ENCODE data around the gene SCPEP1.
"Not testable (repeated sequence)": the region's sequence is repeated elsewhere in the genome, so short reads cannot be mapped to it uniquely, and the experiment has no call there.

Gene SCPEP1

DNA sequence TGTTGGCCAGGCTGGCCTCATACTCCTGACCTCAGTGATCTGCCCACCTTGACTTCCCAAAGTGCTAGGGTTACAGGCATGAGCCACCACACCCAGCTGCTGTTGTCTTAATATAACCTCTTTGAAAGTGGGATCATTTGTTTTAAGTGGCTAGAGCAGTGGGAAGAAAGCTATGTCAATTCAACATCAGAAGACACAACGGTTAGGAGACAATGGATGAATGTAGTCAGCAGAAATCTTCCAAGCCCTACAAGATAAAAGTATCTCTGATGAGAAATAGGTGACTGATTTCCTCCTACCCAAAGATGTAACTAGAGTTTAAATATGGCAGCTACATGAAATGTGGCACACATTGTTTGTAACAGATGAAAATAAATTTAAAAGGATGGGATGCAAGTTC lies 44.1 kb upstream of the SCPEP1 start:
- Histone ChIP-seq H3K27ac (no peak overlapping the region), H3K9me3 (ENCODE audit: severe bottlenecking) (peaks cover 18% of the 10 kb centered on the region), H3K4me3 (ENCODE audit: low read depth, low read length) (no peak overlapping the region), H3K27me3 (ENCODE audit: insufficient read depth, low read depth, severe bottlenecking) (no peaks in the 10 kb centered on the region), H3K36me3 (peaks cover 51% of the 10 kb centered on the region)
- TF ChIP-seq, protein P1, sequence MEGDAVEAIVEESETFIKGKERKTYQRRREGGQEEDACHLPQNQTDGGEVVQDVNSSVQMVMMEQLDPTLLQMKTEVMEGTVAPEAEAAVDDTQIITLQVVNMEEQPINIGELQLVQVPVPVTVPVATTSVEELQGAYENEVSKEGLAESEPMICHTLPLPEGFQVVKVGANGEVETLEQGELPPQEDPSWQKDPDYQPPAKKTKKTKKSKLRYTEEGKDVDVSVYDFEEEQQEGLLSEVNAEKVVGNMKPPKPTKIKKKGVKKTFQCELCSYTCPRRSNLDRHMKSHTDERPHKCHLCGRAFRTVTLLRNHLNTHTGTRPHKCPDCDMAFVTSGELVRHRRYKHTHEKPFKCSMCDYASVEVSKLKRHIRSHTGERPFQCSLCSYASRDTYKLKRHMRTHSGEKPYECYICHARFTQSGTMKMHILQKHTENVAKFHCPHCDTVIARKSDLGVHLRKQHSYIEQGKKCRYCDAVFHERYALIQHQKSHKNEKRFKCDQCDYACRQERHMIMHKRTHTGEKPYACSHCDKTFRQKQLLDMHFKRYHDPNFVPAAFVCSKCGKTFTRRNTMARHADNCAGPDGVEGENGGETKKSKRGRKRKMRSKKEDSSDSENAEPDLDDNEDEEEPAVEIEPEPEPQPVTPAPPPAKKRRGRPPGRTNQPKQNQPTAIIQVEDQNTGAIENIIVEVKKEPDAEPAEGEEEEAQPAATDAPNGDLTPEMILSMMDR (IDR thresholded peaks at IDR 0.05; ENCODE audit: low read depth, low read length) = no peak
- no peak for DNase-seq

DNA sequence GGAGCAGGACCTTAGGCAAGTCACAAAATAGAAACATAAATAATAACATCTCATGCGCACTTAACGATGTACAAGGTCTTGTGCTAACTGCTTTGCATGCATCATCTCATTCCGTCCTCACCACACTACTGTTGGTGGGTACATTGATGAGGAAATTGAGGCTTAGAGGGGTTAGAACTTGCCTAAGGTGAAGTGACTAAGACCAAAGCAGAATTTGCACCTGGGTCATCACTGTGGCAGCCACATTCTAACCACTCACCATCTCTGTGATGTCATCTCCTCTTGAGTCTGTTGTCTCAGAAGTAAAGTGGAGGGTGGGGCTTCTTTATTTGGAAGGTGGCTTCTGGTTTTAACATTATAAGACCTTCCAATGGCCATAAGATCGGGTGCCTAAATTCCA lies 43.7 kb upstream of the SCPEP1 start:
- TF ChIP-seq, protein P1 (IDR thresholded peaks at IDR 0.05; ENCODE audit: low read depth, low read length) = no peak
- no peak overlapping the region for H3K4me3 ChIP-seq (ENCODE audit: low read depth, low read length)
- no peak overlapping the region for H3K27ac ChIP-seq
- no peaks in the 10 kb centered on the region for H3K27me3 ChIP-seq (ENCODE audit: insufficient read depth, low read depth, severe bottlenecking)
- peaks cover 17% of the 10 kb centered on the region for H3K9me3 ChIP-seq (ENCODE audit: severe bottlenecking)
- DNase-seq = no peak
- peaks cover 55% of the 10 kb centered on the region for H3K36me3 ChIP-seq

DNA sequence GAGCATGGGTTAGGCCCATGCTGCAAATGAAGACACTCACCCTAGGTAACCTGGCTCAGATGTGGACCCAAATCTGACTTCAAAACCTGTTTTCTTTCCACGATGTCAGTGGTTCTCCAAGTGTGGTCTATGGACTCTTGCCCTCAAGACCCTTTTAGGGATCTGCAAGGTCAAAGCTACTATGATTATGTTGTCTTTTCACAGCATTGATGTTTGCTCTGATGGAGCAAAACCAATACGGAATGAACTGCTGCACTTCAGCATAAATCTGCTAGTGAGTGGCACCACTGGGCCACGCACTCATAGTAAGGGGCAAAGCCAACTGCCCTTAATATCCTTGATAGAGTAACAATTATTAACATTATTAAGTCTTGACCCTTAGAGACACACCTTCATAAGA lies 42.5 kb upstream of the SCPEP1 start:
- no peak overlapping the region for H3K4me3 ChIP-seq (ENCODE audit: low read depth, low read length)
- TF ChIP-seq, protein P1 (IDR thresholded peaks at IDR 0.05; ENCODE audit: low read depth, low read length) = no peak
- no peaks in the 10 kb centered on the region for H3K27me3 ChIP-seq (ENCODE audit: insufficient read depth, low read depth, severe bottlenecking)
- peaks cover 9% of the 10 kb centered on the region for H3K9me3 ChIP-seq (ENCODE audit: severe bottlenecking)
- H3K36me3 ChIP-seq = peaks cover 66% of the 10 kb centered on the region
- H3K27ac ChIP-seq = no peak overlapping the region
- no peak for DNase-seq

DNA sequence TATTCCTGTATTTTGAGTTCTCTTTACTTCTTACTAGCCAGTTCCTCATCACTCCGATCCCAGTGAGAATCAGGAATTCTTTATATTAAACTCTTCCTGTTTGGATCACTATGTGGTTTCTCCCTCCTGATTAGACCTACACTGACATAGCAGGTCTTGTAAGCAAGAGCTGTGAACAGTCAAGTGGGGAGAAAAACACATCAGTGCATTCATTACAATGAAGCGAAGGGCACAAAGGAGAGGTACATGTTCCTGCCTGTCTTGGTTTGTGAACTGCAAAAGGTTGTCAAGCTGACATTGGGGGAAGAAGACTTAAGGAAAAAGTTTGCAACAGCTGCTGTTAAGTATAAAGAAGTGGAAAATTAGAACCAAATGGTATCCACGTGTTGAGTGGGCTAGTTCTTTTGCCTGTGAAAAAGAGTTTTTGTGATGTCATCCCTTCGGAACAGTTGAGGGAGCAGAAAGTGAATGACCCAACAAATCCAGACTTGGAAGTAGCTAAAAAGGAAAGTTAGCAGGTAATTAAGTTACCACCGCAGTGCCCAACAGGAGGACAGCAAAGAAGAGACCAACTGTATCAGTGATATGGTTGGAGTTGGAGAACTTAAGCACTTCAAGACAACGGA lies 41.1 kb upstream of the SCPEP1 start:
- TF ChIP-seq, protein P1 (IDR thresholded peaks at IDR 0.05; ENCODE audit: low read depth, low read length) = no peak
- DNase-seq = no peak
- Histone ChIP-seq H3K36me3 (peaks cover 78% of the 10 kb centered on the region), H3K27me3 (ENCODE audit: insufficient read depth, low read depth, severe bottlenecking) (no peaks in the 10 kb centered on the region), H3K4me3 (ENCODE audit: low read depth, low read length) (no peak overlapping the region), H3K9me3 (ENCODE audit: severe bottlenecking) (peaks cover under 1% of the 10 kb centered on the region), H3K27ac (no peak overlapping the region)

DNA sequence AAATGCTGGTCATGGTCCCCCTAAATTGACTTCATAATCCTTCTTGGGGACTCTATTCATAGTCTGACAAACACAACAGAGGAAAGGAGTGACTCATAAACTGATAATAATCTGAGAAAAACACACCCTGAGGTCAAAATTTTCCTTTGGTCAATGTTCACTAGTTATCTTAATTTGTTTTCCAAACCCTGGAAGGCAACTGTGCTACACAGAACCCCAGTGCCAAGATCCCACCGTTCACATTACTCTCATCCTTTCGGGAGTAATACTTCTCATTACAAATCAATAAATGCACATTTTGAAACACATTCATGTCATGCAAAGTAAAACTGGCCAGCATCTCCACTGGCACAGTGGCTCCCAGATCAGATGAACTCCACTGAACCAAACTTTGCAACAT lies 40.2 kb upstream of the SCPEP1 start:
- H3K27me3 ChIP-seq (ENCODE audit: insufficient read depth, low read depth, severe bottlenecking) = no peaks in the 10 kb centered on the region
- DNase-seq = no peak
- no peaks in the 10 kb centered on the region for H3K9me3 ChIP-seq (ENCODE audit: severe bottlenecking)
- H3K36me3 ChIP-seq = peaks cover 87% of the 10 kb centered on the region
- H3K4me3 ChIP-seq (ENCODE audit: low read depth, low read length) = no peak overlapping the region
- H3K27ac ChIP-seq = no peak overlapping the region
- TF ChIP-seq, protein P1 (IDR thresholded peaks at IDR 0.05; ENCODE audit: low read depth, low read length) = no peak

DNA sequence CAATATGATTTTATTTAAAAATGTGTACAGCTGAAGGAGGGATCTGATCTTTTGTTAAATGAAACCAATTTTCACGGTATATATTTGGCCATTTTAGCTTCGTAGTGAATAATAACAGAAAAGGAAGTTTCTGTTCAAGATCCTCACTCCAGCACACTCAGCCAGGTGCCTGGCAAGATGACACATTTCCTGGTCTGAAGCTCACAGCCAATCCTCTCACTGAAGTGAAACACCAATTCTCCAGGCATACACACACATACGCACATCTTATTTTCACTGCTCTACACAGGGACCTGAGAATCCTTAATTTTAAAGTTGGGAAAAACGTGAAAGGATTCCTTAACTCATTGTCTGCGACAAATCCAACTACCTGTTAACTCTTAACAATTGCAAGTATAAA lies 39.7 kb upstream of the SCPEP1 start:
- H3K4me3 ChIP-seq (ENCODE audit: low read depth, low read length); H3K27ac ChIP-seq; H3K9me3 ChIP-seq (ENCODE audit: severe bottlenecking); DNase-seq; H3K27me3 ChIP-seq (ENCODE audit: insufficient read depth, low read depth, severe bottlenecking): not testable (repeated sequence)
- H3K36me3 ChIP-seq = peaks cover 90% of the 10 kb centered on the region

Data from WERI-Rb-1 (cell line).